OCI-LY1 (cell line): ENCODE results near the gene AKIRIN2.

Source experiments
- EZH2 ChIP-seq: fragments of 200-600 bp; sonication (generic), shearing (Covaris generic); IDR thresholded peaks from 2 replicates; pipeline ENCODE4 v1.8.0; 2017; ENCODE audit warnings: borderline replicate concordance, mixed run types, mild to moderate bottlenecking, antibody characterized with exemption, low read length, moderate library complexity, mixed read lengths
- TF ChIP-seq, protein P1 (sequence below): fragments of 200-600 bp; sonication (generic), shearing (Covaris generic); IDR thresholded peaks from 2 replicates; pipeline ENCODE4 v1.5.1; 2017; ENCODE audit warnings: mild to moderate bottlenecking, antibody characterized with exemption, low read length, moderate library complexity, mixed read lengths

DNA sequence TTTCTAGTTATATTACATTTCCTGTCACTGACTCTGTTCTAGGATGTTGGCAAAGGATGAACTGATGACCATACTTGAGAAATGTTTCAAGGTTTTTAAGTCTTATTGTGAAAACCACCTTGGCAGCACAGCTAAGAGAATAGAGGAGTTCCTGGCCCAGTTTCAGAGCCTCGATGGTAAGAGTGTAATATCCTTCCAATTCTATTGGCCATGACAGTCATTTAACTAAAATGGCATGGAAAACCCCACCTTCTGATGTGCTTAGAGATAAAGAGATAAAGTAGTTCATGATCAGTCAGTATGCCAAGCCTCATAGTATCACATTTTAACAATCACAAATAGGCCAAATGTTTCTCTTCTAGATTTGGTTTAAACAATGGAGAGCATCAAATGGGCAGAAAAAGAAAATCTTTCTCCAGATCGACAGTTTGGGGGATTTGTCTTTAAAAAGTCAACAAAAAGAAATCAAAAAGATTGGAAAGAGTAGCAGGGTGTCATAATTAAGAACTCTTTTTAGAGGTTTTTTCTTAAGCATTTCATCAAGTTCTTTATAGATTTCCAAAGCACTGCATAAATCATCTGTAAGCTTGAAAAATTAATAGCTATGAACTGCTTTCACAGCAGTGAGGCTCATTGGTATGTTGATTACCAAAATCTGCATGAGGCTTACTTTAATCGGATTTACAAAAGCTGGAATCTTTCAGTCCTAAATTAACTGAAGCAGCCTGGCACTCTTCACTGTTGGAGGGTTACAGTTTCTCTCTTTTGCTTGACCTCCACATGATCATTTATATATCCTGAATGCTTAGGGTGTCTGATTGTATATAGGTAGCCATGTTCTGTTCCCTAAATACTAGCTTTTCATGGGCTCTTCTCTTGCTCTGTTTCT is 48.7 kb downstream of the AKIRIN2 start:
- TF ChIP-seq, protein P1, sequence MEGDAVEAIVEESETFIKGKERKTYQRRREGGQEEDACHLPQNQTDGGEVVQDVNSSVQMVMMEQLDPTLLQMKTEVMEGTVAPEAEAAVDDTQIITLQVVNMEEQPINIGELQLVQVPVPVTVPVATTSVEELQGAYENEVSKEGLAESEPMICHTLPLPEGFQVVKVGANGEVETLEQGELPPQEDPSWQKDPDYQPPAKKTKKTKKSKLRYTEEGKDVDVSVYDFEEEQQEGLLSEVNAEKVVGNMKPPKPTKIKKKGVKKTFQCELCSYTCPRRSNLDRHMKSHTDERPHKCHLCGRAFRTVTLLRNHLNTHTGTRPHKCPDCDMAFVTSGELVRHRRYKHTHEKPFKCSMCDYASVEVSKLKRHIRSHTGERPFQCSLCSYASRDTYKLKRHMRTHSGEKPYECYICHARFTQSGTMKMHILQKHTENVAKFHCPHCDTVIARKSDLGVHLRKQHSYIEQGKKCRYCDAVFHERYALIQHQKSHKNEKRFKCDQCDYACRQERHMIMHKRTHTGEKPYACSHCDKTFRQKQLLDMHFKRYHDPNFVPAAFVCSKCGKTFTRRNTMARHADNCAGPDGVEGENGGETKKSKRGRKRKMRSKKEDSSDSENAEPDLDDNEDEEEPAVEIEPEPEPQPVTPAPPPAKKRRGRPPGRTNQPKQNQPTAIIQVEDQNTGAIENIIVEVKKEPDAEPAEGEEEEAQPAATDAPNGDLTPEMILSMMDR = no peak
- TF ChIP-seq EZH2 = no peak
